Uterus (tissue), 2 donors: ENCODE measurements around the gene ENHO.

Experiments
- POLR2A ChIP-seq, 2 donors: fragments of 450-650 bp; IDR thresholded peaks; one replicate each; pipeline ENCODE4 v1.6.1; 2016; ENCODE audit warnings: antibody characterized with exemption in 2 of 2, mild to moderate bottlenecking in 1 of 2, moderate library complexity in 1 of 2
- TF ChIP-seq, protein P1 (sequence below), 4 experiments: fragments of 200-600 bp in 2 of 4; fragments of 450-650 bp in 2 of 4; sonication (generic) in 2 of 4; IDR thresholded peaks; one replicate each; pipeline ENCODE4 v1.5.1; 2016 to 2019; ENCODE audit warnings: antibody characterized with exemption in 4 of 4, mild to moderate bottlenecking in 2 of 4, moderate library complexity in 1 of 4

GRCh38 chr9:34541540-34541939 lies 18.8 kb upstream of the ENHO start:
- no peak for TF ChIP-seq POLR2A (IDR thresholded peaks at IDR 0.05)
- TF ChIP-seq, protein P1, sequence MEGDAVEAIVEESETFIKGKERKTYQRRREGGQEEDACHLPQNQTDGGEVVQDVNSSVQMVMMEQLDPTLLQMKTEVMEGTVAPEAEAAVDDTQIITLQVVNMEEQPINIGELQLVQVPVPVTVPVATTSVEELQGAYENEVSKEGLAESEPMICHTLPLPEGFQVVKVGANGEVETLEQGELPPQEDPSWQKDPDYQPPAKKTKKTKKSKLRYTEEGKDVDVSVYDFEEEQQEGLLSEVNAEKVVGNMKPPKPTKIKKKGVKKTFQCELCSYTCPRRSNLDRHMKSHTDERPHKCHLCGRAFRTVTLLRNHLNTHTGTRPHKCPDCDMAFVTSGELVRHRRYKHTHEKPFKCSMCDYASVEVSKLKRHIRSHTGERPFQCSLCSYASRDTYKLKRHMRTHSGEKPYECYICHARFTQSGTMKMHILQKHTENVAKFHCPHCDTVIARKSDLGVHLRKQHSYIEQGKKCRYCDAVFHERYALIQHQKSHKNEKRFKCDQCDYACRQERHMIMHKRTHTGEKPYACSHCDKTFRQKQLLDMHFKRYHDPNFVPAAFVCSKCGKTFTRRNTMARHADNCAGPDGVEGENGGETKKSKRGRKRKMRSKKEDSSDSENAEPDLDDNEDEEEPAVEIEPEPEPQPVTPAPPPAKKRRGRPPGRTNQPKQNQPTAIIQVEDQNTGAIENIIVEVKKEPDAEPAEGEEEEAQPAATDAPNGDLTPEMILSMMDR (IDR thresholded peaks at IDR 0.05): no peak
